ENCODE results near the gene LTBP1.

GRCh38 chr2:33344230-33344629 lies 397.5 kb downstream of the LTBP1 start:
- TF ChIP-seq, protein P1, sequence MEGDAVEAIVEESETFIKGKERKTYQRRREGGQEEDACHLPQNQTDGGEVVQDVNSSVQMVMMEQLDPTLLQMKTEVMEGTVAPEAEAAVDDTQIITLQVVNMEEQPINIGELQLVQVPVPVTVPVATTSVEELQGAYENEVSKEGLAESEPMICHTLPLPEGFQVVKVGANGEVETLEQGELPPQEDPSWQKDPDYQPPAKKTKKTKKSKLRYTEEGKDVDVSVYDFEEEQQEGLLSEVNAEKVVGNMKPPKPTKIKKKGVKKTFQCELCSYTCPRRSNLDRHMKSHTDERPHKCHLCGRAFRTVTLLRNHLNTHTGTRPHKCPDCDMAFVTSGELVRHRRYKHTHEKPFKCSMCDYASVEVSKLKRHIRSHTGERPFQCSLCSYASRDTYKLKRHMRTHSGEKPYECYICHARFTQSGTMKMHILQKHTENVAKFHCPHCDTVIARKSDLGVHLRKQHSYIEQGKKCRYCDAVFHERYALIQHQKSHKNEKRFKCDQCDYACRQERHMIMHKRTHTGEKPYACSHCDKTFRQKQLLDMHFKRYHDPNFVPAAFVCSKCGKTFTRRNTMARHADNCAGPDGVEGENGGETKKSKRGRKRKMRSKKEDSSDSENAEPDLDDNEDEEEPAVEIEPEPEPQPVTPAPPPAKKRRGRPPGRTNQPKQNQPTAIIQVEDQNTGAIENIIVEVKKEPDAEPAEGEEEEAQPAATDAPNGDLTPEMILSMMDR (conservative IDR thresholded peaks at IDR 0.05): no peak
- TF ChIP-seq EZH2 (IDR thresholded peaks at IDR 0.05; ENCODE audit: low read depth): no peak
